ENCODE data around the gene NEURL1B. TPM values are rescaled to one million over a fixed set of nuclear protein-coding genes. Genes with fewer than 3 reads are reported as not detected.

Gene NEURL1B
- total and polyA plus RNA-seq, 4 donors = 1.5 to 10.0 (median 5.5) TPM

DNA sequence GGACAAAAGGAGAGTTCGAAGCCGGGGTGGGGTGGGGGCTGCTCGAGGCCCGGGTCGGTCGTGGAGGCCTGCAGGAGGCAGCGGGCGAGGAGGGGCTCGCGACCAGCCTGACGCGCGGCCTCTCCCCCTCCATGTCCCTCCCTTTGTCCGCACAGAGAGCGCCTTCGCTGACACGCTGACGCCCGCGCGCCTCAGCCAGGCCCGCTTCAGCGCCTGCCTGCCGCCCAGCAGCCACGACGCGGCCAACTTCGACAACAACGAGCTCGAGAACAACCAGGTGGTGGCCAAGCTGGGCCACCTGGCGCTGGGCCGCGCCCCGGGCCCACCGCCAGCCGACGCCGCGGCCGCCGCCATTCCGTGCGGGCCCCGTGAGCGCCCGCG lies 42.2 kb downstream of the NEURL1B start:
- Histone ChIP-seq H3K36me3 (ENCODE audit: control insufficient read depth in 4 of 4, insufficient read depth in 3 of 4, low read depth in 1 of 4, low read length in 3 of 4) (no peaks in the 10 kb centered on the region), H3K27me3 (ENCODE audit: control insufficient read depth in 4 of 4, insufficient read depth in 4 of 4, low read length in 3 of 4) (no peaks in the 10 kb centered on the region), H3K4me3 (ENCODE audit: low read depth in 1 of 3, low read length in 3 of 3) (no peak overlapping the region), H3K4me1 (ENCODE audit: control insufficient read depth in 4 of 4, insufficient read depth in 4 of 4, low read length in 3 of 4) (peaks cover under 1 to 3% (median 1%) of the 10 kb centered on the region in 4 donors), H3K27ac (ENCODE audit: low read depth in 1 of 2, low read length in 2 of 2) (no peak overlapping the region), H3K9me3 (ENCODE audit: control insufficient read depth in 4 of 4, low read length in 3 of 4) (no peaks in the 10 kb centered on the region), H3K9ac (ENCODE audit: low read depth in 1 of 2, low read length in 2 of 2) (no peak overlapping the region)
- TF ChIP-seq RXRA (IDR thresholded peaks at IDR 0.05) = no peak
- TF ChIP-seq, protein P1, sequence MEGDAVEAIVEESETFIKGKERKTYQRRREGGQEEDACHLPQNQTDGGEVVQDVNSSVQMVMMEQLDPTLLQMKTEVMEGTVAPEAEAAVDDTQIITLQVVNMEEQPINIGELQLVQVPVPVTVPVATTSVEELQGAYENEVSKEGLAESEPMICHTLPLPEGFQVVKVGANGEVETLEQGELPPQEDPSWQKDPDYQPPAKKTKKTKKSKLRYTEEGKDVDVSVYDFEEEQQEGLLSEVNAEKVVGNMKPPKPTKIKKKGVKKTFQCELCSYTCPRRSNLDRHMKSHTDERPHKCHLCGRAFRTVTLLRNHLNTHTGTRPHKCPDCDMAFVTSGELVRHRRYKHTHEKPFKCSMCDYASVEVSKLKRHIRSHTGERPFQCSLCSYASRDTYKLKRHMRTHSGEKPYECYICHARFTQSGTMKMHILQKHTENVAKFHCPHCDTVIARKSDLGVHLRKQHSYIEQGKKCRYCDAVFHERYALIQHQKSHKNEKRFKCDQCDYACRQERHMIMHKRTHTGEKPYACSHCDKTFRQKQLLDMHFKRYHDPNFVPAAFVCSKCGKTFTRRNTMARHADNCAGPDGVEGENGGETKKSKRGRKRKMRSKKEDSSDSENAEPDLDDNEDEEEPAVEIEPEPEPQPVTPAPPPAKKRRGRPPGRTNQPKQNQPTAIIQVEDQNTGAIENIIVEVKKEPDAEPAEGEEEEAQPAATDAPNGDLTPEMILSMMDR (IDR thresholded peaks at IDR 0.05; ENCODE audit: low read depth, low read length, missing input control) = no peak
- TF ChIP-seq YY1 (IDR thresholded peaks at IDR 0.05) = no peak
- TF ChIP-seq EGR1 (IDR thresholded peaks at IDR 0.05; ENCODE audit: low read depth in 2 of 2) = no peak
- TF ChIP-seq RAD21 (IDR thresholded peaks at IDR 0.05) = no peak
- no peak for TF ChIP-seq JUND (IDR thresholded peaks at IDR 0.05)
- TF ChIP-seq, protein P2, sequence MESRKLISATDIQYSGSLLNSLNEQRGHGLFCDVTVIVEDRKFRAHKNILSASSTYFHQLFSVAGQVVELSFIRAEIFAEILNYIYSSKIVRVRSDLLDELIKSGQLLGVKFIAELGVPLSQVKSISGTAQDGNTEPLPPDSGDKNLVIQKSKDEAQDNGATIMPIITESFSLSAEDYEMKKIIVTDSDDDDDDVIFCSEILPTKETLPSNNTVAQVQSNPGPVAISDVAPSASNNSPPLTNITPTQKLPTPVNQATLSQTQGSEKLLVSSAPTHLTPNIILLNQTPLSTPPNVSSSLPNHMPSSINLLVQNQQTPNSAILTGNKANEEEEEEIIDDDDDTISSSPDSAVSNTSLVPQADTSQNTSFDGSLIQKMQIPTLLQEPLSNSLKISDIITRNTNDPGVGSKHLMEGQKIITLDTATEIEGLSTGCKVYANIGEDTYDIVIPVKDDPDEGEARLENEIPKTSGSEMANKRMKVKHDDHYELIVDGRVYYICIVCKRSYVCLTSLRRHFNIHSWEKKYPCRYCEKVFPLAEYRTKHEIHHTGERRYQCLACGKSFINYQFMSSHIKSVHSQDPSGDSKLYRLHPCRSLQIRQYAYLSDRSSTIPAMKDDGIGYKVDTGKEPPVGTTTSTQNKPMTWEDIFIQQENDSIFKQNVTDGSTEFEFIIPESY (IDR thresholded peaks at IDR 0.05) = no peak
- no peak for DNase-seq (ENCODE audit: low spot score)
- 79% methylated on average over 47 of the region's 47 CpGs for WGBS

DNA sequence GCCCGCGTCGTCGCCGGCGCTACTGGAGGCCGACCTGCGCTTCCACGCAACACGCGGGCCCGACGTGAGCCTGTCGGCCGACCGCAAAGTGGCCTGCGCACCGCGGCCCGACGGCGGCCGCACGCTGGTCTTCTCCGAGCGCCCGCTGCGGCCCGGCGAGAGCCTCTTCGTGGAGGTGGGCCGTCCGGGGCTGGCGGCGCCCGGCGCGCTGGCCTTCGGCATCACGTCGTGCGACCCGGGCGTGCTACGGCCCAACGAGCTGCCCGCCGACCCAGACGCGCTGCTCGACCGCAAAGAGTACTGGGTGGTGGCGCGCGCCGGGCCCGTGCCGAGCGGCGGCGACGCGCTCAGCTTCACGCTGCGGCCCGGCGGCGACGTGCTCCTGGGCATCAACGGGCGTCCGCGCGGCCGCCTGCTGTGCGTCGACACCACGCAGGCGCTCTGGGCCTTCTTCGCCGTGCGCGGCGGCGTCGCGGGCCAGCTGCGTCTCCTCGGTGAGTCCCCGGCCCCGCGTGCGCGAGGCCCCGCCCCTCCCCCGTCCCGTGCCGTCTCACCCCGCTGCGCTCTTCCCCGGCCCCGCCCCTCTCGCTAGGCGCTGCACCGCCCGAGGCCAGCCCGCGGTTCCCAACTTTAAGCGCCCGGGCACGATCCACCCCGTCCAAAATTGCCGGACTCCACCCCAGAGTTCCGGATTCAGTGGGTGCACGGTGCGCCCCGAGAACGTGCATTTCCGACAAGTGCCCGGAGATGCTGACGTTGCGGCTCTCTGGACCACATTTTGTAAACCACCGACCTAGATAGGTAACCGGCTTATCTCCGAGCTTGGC lies 42.8 kb downstream of the NEURL1B start:
- 61% methylated on average over 125 of the region's 125 CpGs for WGBS
- no peak overlapping the region for H3K9ac ChIP-seq (ENCODE audit: low read depth in 1 of 2, low read length in 2 of 2)
- no peak overlapping the region for H3K27ac ChIP-seq (ENCODE audit: low read depth in 1 of 2, low read length in 2 of 2)
- no peak overlapping the region for H3K4me3 ChIP-seq (ENCODE audit: low read depth in 1 of 3, low read length in 3 of 3)
- H3K9me3 ChIP-seq (ENCODE audit: control insufficient read depth in 4 of 4, low read length in 3 of 4) = no peaks in the 10 kb centered on the region
- no peaks in the 10 kb centered on the region for H3K27me3 ChIP-seq (ENCODE audit: control insufficient read depth in 4 of 4, insufficient read depth in 4 of 4, low read length in 3 of 4)
- no peak for DNase-seq (ENCODE audit: low spot score)
- H3K36me3 ChIP-seq (ENCODE audit: control insufficient read depth in 4 of 4, insufficient read depth in 3 of 4, low read depth in 1 of 4, low read length in 3 of 4) = no peaks in the 10 kb centered on the region
- peaks cover 3 to 6% (median 5%) of the 10 kb centered on the region in 4 donors for H3K4me1 ChIP-seq (ENCODE audit: control insufficient read depth in 4 of 4, insufficient read depth in 4 of 4, low read length in 3 of 4)
- no peak for TF ChIP-seq FOXA2 (IDR thresholded peaks at IDR 0.05)
- TF ChIP-seq EGR1 (IDR thresholded peaks at IDR 0.05; ENCODE audit: low read depth in 2 of 2) = no peak
- no peak for TF ChIP-seq HNF4G (IDR thresholded peaks at IDR 0.05)
- TF ChIP-seq MAX (IDR thresholded peaks at IDR 0.05) = no peak
- no peak for TF ChIP-seq RXRA (IDR thresholded peaks at IDR 0.05)
- TF ChIP-seq, protein P2 (IDR thresholded peaks at IDR 0.05) = no peak
- no peak for TF ChIP-seq JUND (IDR thresholded peaks at IDR 0.05)
- TF ChIP-seq, protein P3, sequence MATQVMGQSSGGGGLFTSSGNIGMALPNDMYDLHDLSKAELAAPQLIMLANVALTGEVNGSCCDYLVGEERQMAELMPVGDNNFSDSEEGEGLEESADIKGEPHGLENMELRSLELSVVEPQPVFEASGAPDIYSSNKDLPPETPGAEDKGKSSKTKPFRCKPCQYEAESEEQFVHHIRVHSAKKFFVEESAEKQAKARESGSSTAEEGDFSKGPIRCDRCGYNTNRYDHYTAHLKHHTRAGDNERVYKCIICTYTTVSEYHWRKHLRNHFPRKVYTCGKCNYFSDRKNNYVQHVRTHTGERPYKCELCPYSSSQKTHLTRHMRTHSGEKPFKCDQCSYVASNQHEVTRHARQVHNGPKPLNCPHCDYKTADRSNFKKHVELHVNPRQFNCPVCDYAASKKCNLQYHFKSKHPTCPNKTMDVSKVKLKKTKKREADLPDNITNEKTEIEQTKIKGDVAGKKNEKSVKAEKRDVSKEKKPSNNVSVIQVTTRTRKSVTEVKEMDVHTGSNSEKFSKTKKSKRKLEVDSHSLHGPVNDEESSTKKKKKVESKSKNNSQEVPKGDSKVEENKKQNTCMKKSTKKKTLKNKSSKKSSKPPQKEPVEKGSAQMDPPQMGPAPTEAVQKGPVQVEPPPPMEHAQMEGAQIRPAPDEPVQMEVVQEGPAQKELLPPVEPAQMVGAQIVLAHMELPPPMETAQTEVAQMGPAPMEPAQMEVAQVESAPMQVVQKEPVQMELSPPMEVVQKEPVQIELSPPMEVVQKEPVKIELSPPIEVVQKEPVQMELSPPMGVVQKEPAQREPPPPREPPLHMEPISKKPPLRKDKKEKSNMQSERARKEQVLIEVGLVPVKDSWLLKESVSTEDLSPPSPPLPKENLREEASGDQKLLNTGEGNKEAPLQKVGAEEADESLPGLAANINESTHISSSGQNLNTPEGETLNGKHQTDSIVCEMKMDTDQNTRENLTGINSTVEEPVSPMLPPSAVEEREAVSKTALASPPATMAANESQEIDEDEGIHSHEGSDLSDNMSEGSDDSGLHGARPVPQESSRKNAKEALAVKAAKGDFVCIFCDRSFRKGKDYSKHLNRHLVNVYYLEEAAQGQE (IDR thresholded peaks at IDR 0.05) = no peak
- TF ChIP-seq YY1 (IDR thresholded peaks at IDR 0.05) = no peak
- TF ChIP-seq HNF4A (conservative IDR thresholded peaks at IDR 0.05) = no peak
- TF ChIP-seq GABPA (IDR thresholded peaks at IDR 0.05 in 1 of 2, conservative IDR thresholded peaks at IDR 0.05 in 1 of 2) = no peak
